Loucy (cell line): Measurements from ENCODE around the gene AMOTL1.

ENCODE experiments used
- EZH2phosphoT487 ChIP-seq: fragments of 200-600 bp; IDR thresholded peaks from 2 replicates; pipeline ENCODE4 v1.6.1; 2018; ENCODE audit warnings: antibody characterized with exemption, mild to moderate bottlenecking, moderate library complexity, borderline replicate concordance
- TF ChIP-seq, protein P1 (sequence below): fragments of 200-600 bp; sonication (generic); conservative IDR thresholded peaks from 2 replicates; pipeline ENCODE4 v1.5.1; 2014; ENCODE audit warnings: mild to moderate bottlenecking, antibody characterized with exemption, low read length

DNA sequence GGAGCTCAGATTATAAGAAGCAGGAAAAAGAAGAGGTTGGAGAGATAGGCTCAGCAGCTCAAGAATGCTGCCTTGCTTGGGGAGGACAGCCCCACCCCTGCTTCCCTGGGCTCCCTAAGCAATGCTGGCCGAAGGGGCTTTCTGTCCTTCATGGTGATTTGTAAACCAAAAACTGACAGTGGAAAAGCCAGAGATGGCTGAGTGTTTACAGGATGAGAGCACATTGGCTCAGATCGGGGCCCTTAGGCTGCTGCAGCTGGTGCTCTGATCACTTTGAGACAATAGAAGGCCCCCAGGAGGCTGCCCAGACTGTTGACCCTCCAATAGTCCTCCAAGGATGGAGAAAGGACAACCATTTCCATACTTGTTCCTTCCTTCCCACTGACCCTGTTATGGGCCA lies 28.8 kb upstream of the AMOTL1 start:
- TF ChIP-seq, protein P1, sequence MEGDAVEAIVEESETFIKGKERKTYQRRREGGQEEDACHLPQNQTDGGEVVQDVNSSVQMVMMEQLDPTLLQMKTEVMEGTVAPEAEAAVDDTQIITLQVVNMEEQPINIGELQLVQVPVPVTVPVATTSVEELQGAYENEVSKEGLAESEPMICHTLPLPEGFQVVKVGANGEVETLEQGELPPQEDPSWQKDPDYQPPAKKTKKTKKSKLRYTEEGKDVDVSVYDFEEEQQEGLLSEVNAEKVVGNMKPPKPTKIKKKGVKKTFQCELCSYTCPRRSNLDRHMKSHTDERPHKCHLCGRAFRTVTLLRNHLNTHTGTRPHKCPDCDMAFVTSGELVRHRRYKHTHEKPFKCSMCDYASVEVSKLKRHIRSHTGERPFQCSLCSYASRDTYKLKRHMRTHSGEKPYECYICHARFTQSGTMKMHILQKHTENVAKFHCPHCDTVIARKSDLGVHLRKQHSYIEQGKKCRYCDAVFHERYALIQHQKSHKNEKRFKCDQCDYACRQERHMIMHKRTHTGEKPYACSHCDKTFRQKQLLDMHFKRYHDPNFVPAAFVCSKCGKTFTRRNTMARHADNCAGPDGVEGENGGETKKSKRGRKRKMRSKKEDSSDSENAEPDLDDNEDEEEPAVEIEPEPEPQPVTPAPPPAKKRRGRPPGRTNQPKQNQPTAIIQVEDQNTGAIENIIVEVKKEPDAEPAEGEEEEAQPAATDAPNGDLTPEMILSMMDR: no peak
- no peak for TF ChIP-seq EZH2phosphoT487
